SU-DHL-6 (cell line): Measurements from ENCODE around the gene STK40.

Source experiments
- H2AFZ ChIP-seq: fragments of 200-600 bp; sonication (generic); 2 replicates; pipeline ENCODE4 v1.6.1; 2014; ENCODE audit warnings: low read depth, mild to moderate bottlenecking, moderate library complexity, mixed read lengths, antibody characterized with exemption, low read length; ENCODE audit not compliant: severe bottlenecking
- H3F3A ChIP-seq: fragments of 200-600 bp; shearing (Covaris generic); 2 replicates; pipeline ENCODE4 v1.6.0; 2016; ENCODE audit warnings: antibody characterized with exemption, mild to moderate bottlenecking; ENCODE audit not compliant: insufficient read depth
- H3K27ac ChIP-seq: fragments of 200-600 bp; sonication (generic); 2 replicates; pipeline ENCODE4 v1.5.1; 2016; ENCODE audit warnings: low read depth, mild to moderate bottlenecking, low read length, moderate library complexity, mixed read lengths
- H3K27me3 ChIP-seq: fragments of 200-600 bp; sonication (generic), shearing (Covaris generic); 2 replicates; pipeline ENCODE4 v1.6.0; 2014; ENCODE audit warnings: mild to moderate bottlenecking, low read length
- H3K36me3 ChIP-seq: fragments of 200-600 bp; sonication (generic); 2 replicates; pipeline ENCODE4 v1.6.1; 2014; ENCODE audit warnings: mild to moderate bottlenecking, low read length, mixed read lengths
- H3K4me2 ChIP-seq: fragments of 300-600, 200-600 bp; shearing (Covaris generic), sonication (generic); 2 replicates; pipeline ENCODE4 v1.6.0; 2014; ENCODE audit warnings: low read length, low read depth, mild to moderate bottlenecking; ENCODE audit not compliant: poor library complexity, severe bottlenecking
- H3K4me3 ChIP-seq: fragments of 200-600 bp; sonication (generic); 2 replicates; pipeline ENCODE4 v1.5.1; 2014; ENCODE audit warnings: antibody characterized with exemption, low read length, mild to moderate bottlenecking, mixed read lengths; ENCODE audit not compliant: insufficient read depth, poor library complexity, severe bottlenecking
- H3K79me2 ChIP-seq: fragments of 200-600 bp; sonication (generic); 2 replicates; pipeline ENCODE4 v1.6.1; 2014; ENCODE audit warnings: mild to moderate bottlenecking, low read length, moderate library complexity; ENCODE audit not compliant: insufficient read depth
- H3K9ac ChIP-seq: fragments of 200-600 bp; sonication (generic); 2 replicates; pipeline ENCODE4 v1.7.0; 2014; ENCODE audit warnings: mild to moderate bottlenecking, low read length
- H3K9me2 ChIP-seq: fragments of 200-600 bp; sonication (generic); replicated peaks from 2 replicates; pipeline ENCODE4 v1.6.1; 2014; ENCODE audit warnings: low read length; ENCODE audit not compliant: insufficient read depth
- H3K9me3 ChIP-seq: fragments of 200-600 bp; sonication (generic); 2 replicates; pipeline ENCODE4 v1.6.1; 2014; ENCODE audit warnings: low read length, mixed read lengths; ENCODE audit not compliant: insufficient read depth
- H4K20me1 ChIP-seq: fragments of 200-600 bp; sonication (generic); 2 replicates; pipeline ENCODE4 v1.6.1; 2014; ENCODE audit warnings: low read depth, mild to moderate bottlenecking, antibody characterized with exemption, low read length, moderate library complexity, mixed read lengths
- EZH2phosphoT487 ChIP-seq: fragments of 200-600 bp; sonication (generic), shearing (Covaris generic); conservative IDR thresholded peaks from 2 replicates; pipeline ENCODE4 v1.6.1; 2018; ENCODE audit warnings: mild to moderate bottlenecking, antibody characterized with exemption, low read length, moderate library complexity, mixed read lengths
- TF ChIP-seq, protein P1 (sequence below): fragments of 200-600 bp; sonication (generic); IDR thresholded peaks from one replicate; pipeline ENCODE4 v1.5.1; 2017; ENCODE audit warnings: antibody characterized with exemption, mild to moderate bottlenecking, low read length, moderate library complexity; ENCODE audit not compliant: insufficient read depth, poor library complexity, severe bottlenecking

STK40 gene

DNA sequence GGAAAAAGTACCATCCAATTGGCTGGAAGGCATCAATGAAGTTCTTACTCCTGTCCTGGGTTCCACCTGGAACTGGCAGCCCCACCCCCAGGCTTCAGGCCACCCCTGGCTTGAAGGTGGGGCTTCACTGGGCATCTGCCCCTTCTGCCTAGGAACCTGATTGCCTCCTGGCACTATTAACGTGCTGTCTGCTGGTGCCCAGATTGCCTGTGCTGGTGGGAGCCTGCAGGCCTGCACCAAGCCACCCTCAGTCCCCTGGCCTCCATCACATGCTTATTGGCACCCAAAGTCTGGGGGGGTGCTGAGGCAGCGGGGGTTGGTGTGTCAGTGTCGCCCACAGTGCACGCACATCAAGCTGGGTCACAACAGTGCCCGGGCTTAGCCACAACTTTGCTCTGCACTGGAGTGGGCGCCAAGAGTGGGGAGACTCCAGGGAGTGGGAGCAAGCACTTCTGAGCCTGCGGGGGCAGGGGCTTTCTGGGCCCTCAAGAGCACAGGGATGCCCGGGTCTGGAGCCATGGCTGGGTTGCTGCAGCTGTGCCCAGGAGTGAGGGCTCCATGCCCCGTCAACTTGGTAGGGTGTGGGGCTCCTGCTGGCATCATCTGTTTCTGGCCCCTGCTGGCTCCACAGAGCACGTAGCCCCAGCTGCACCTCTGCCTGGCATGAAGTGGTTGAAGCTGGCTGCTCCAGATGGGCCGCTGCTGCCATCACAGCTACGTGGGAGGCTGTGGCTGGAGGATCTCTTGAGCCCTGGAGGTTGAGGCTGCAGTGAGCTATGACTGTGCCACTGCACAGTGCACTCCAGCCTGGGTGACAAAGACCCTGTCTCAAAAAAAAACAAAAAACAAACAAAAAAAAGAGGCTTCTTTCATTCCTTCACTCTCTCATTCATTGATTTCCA is 16.1 kb upstream of the STK40 start:
- Histone ChIP-seq H4K20me1 (no peaks in the 10 kb centered on the region), H3K27me3 (no peaks in the 10 kb centered on the region), H3K4me2 (no peak overlapping the region), H3F3A (peaks cover 15% of the 10 kb centered on the region; the same call in 1 of the 2 replicates), H3K9me2 (no peaks in the 10 kb centered on the region), H3K9me3 (peaks cover 6% of the 10 kb centered on the region; the same call in 1 of the 2 replicates), H3K27ac (no peak overlapping the region), H3K9ac (no peak overlapping the region), H3K4me3 (no peak overlapping the region), H3K79me2 (peaks cover 6% of the 10 kb centered on the region), H3K36me3 (no peaks in the 10 kb centered on the region), H2AFZ (no peak overlapping the region)
- TF ChIP-seq, protein P1, sequence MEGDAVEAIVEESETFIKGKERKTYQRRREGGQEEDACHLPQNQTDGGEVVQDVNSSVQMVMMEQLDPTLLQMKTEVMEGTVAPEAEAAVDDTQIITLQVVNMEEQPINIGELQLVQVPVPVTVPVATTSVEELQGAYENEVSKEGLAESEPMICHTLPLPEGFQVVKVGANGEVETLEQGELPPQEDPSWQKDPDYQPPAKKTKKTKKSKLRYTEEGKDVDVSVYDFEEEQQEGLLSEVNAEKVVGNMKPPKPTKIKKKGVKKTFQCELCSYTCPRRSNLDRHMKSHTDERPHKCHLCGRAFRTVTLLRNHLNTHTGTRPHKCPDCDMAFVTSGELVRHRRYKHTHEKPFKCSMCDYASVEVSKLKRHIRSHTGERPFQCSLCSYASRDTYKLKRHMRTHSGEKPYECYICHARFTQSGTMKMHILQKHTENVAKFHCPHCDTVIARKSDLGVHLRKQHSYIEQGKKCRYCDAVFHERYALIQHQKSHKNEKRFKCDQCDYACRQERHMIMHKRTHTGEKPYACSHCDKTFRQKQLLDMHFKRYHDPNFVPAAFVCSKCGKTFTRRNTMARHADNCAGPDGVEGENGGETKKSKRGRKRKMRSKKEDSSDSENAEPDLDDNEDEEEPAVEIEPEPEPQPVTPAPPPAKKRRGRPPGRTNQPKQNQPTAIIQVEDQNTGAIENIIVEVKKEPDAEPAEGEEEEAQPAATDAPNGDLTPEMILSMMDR, result no peak
- TF ChIP-seq EZH2phosphoT487, result no peak

GRCh38 chr1:36400825-36401601 is 15.3 kb upstream of the STK40 start:
- H3K9me2 ChIP-seq, result no peaks in the 10 kb centered on the region
- no peak overlapping the region for H3K4me2 ChIP-seq
- H3K27me3 ChIP-seq, result no peaks in the 10 kb centered on the region
- H3K9me3 ChIP-seq, result peaks cover 6% of the 10 kb centered on the region; the same call in 1 of the 2 replicates
- peaks cover 14% of the 10 kb centered on the region for H3K79me2 ChIP-seq
- no peak overlapping the region for H3K9ac ChIP-seq
- H3F3A ChIP-seq, result peaks cover 21% of the 10 kb centered on the region; the same call in 1 of the 2 replicates
- no peaks in the 10 kb centered on the region for H4K20me1 ChIP-seq
- H3K27ac ChIP-seq, result no peak overlapping the region
- no peaks in the 10 kb centered on the region for H3K36me3 ChIP-seq
- no peak overlapping the region for H3K4me3 ChIP-seq
- no peak for TF ChIP-seq EZH2phosphoT487
- TF ChIP-seq, protein P1, result no peak
- H2AFZ ChIP-seq, result no peak overlapping the region

DNA sequence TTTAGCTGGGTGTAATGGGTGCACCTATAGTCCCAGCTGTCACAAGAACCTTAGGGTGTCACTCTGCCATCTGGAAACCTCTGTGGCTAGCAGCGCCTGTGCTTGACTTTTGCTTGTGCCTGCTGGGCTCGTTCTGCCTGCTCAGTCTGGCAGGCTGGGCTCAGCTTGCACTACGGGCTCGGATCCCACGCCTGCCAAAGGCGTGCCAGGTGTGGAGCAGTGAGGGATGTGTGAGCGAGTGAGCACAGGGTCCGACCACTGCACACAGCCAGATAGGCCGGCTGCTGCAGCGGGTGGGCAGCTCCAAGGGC is 14.7 kb upstream of the STK40 start:
- Histone ChIP-seq H2AFZ (no peak overlapping the region), H3K27ac (no peak overlapping the region), H3K9me3 (peaks cover 6% of the 10 kb centered on the region; the same call in 1 of the 2 replicates), H3K4me3 (no peak overlapping the region), H3K27me3 (no peaks in the 10 kb centered on the region), H3F3A (peaks cover 22% of the 10 kb centered on the region; the same call in 1 of the 2 replicates), H3K4me2 (no peak overlapping the region), H3K9ac (no peak overlapping the region), H3K9me2 (no peaks in the 10 kb centered on the region), H3K79me2 (peaks cover 14% of the 10 kb centered on the region), H3K36me3 (no peaks in the 10 kb centered on the region), H4K20me1 (no peaks in the 10 kb centered on the region)
- TF ChIP-seq, protein P1, result no peak
- TF ChIP-seq EZH2phosphoT487, result no peak
